H1 (cell line): ENCODE data around the gene NUPR1.

Experiments
- ASH2L ChIP-seq: fragments of 200-600, 300-600 bp; sonication (generic); IDR thresholded peaks from one replicate; pipeline ENCODE4 v1.7.1; 2017; ENCODE audit warnings: low read length
- BRCA1 ChIP-seq: IDR thresholded peaks from 2 replicates; pipeline ENCODE4 v1.6.1; 2012; ENCODE audit warnings: low read depth, low read length, improper control_type of control experiment
- CTCF ChIP-seq, 3 experiments: IDR thresholded peaks; 1 replicate in 2 of 3; 2 replicates in 1 of 3; pipeline versions ENCODE4 v1.5.1 to v1.6.1; 2011; ENCODE audit warnings: low read length in 3 of 3, mild to moderate bottlenecking in 3 of 3, inconsistent platforms in 2 of 3, low read depth in 1 of 3, moderate library complexity in 1 of 3; ENCODE audit not compliant: insufficient read depth in 1 of 3; ENCODE audit errors: control extremely low read depth in 1 of 3
- EP300 ChIP-seq, 2 experiments: IDR thresholded peaks; 1 replicate in 1 of 2; 2 replicates in 1 of 2; pipeline ENCODE4 v1.6.1; 2011 to 2012; ENCODE audit warnings: low read depth in 2 of 2, low read length in 2 of 2, mild to moderate bottlenecking in 2 of 2, borderline replicate concordance in 1 of 2, inconsistent platforms in 1 of 2, moderate library complexity in 1 of 2
- MAX ChIP-seq: IDR thresholded peaks from 2 replicates; pipeline ENCODE4 v1.6.1; 2012; ENCODE audit warnings: inconsistent platforms
- POLR2A ChIP-seq, 2 experiments: IDR thresholded peaks; 1 replicate in 1 of 2; 2 replicates in 1 of 2; pipeline ENCODE4 v1.6.1; 2011; ENCODE audit warnings: low read depth in 2 of 2, low read length in 2 of 2, mild to moderate bottlenecking in 2 of 2; ENCODE audit errors: control extremely low read depth in 1 of 2
- POLR2AphosphoS5 ChIP-seq: IDR thresholded peaks from 2 replicates; pipeline ENCODE4 v1.6.1; 2011; ENCODE audit warnings: low read depth, low read length
- YY1 ChIP-seq: IDR thresholded peaks from 2 replicates; pipeline ENCODE4 v1.6.1; 2011; ENCODE audit warnings: low read depth, mild to moderate bottlenecking, low read length
- ZNF274 ChIP-seq: IDR thresholded peaks from 2 replicates; pipeline ENCODE4 v1.7.0; 2012; ENCODE audit warnings: low read length, borderline replicate concordance; ENCODE audit errors: extremely low read depth

GRCh38 chr16:28540346-28540745 is 1.6 kb upstream of the NUPR1 start:
- TF ChIP-seq POLR2AphosphoS5 (no peak), ZNF274 (no peak), MAX (no peak), EP300 (IDR thresholded peaks at IDR 0.05; ENCODE audit: borderline replicate concordance in 1 of 2, low read depth in 2 of 2, low read length in 2 of 2) (no peak), CTCF (IDR thresholded peaks at IDR 0.05; ENCODE audit: control extremely low read depth in 1 of 3, insufficient read depth in 1 of 3, low read depth in 1 of 3, low read length in 3 of 3) (no peak), ASH2L (no peak), POLR2A (IDR thresholded peaks at IDR 0.05; ENCODE audit: control extremely low read depth in 1 of 2, low read depth in 2 of 2, low read length in 2 of 2) (no peak), BRCA1 (no peak), YY1 (no peak)
